Measurements from ENCODE around the gene RPL22L1.

- TF ChIP-seq POLR2A (IDR thresholded peaks at IDR 0.05) = no peak
- TF ChIP-seq, protein P1, sequence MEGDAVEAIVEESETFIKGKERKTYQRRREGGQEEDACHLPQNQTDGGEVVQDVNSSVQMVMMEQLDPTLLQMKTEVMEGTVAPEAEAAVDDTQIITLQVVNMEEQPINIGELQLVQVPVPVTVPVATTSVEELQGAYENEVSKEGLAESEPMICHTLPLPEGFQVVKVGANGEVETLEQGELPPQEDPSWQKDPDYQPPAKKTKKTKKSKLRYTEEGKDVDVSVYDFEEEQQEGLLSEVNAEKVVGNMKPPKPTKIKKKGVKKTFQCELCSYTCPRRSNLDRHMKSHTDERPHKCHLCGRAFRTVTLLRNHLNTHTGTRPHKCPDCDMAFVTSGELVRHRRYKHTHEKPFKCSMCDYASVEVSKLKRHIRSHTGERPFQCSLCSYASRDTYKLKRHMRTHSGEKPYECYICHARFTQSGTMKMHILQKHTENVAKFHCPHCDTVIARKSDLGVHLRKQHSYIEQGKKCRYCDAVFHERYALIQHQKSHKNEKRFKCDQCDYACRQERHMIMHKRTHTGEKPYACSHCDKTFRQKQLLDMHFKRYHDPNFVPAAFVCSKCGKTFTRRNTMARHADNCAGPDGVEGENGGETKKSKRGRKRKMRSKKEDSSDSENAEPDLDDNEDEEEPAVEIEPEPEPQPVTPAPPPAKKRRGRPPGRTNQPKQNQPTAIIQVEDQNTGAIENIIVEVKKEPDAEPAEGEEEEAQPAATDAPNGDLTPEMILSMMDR (IDR thresholded peaks at IDR 0.05) = no peak
Measured at GRCh38 chr3:170897978-170898377, 28.0 kb upstream of the RPL22L1 start.

Measured in adrenal gland (tissue), 5 donors.